Mesangial cell (primary cell): Measurements from ENCODE around the gene GTF3C1. TPM values are rescaled to one million over a fixed set of nuclear protein-coding genes. Genes with fewer than 3 reads are reported as not detected.

Source experiments
- total RNA-seq: library from RNA; depleted of rRNA; stranded (reverse); fragments of >200 nt; gene quantifications from 2 replicates; pipeline ENCODE4 v1.2.3, GENCODE V29; 2015

The GTF3C1 gene, protein sequence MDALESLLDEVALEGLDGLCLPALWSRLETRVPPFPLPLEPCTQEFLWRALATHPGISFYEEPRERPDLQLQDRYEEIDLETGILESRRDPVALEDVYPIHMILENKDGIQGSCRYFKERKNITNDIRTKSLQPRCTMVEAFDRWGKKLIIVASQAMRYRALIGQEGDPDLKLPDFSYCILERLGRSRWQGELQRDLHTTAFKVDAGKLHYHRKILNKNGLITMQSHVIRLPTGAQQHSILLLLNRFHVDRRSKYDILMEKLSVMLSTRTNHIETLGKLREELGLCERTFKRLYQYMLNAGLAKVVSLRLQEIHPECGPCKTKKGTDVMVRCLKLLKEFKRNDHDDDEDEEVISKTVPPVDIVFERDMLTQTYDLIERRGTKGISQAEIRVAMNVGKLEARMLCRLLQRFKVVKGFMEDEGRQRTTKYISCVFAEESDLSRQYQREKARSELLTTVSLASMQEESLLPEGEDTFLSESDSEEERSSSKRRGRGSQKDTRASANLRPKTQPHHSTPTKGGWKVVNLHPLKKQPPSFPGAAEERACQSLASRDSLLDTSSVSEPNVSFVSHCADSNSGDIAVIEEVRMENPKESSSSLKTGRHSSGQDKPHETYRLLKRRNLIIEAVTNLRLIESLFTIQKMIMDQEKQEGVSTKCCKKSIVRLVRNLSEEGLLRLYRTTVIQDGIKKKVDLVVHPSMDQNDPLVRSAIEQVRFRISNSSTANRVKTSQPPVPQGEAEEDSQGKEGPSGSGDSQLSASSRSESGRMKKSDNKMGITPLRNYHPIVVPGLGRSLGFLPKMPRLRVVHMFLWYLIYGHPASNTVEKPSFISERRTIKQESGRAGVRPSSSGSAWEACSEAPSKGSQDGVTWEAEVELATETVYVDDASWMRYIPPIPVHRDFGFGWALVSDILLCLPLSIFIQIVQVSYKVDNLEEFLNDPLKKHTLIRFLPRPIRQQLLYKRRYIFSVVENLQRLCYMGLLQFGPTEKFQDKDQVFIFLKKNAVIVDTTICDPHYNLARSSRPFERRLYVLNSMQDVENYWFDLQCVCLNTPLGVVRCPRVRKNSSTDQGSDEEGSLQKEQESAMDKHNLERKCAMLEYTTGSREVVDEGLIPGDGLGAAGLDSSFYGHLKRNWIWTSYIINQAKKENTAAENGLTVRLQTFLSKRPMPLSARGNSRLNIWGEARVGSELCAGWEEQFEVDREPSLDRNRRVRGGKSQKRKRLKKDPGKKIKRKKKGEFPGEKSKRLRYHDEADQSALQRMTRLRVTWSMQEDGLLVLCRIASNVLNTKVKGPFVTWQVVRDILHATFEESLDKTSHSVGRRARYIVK (N-terminal part only)
- 90.4 and 93.2 TPM in 2 replicates for total RNA-seq

DNA sequence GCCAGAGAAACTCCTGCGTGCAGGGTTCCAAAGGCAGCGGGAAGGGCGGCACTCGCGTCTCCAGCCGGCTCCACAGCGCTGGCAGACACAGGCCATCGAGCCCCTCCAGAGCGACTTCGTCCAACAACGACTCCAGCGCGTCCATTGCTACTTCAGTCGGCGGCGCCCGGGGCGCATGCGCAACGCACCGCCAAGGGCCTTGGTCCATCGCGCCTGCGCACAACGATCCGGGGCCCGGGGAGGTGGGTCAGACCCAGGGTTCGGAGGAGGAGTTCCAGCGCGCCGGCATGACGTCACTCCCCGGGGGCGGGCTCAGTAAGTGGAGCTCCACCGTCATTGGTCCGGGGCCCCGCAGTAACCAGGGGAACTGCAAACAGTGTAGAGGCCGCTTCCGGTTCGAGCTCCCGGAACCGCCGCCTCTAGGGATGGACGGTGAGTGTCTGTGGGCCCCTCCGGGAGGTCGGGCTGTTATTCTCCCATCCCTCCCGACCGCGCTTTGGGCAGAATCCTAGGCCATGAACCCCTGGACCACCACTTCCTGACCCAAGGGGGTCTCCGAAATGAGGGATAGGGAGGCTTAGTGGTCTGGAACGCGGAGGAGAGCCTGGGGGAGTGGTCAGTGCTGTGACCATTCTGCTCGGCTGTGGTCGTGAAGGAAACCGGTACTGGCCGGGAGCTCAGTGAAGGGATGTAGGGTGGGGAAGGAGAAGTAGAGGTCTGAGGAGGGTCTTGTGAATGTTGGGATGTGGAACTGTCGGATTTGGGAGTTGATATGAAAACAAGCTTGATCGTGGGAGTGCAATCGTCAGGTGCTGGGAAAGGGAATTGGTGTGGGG, at the start of gene GTF3C1, which contains the start of gene KATNIP:
GTF3C1 (minus strand) TSS at position 168 of the 836 bp plus-strand sequence; CDS start at position 145, 23 bp downstream.
KATNIP (plus strand) TSS at position 399 of the 836 bp plus-strand sequence; CDS start at position 426, 27 bp downstream.

Other genes starting within 250 kb of the GTF3C1 start
- 17.6 and 25.0 TPM in 2 replicates for gene IL4R, start 235.9 kb downstream of the GTF3C1 start, total RNA-seq
- gene IL21R, start 147.7 kb downstream of the GTF3C1 start, total RNA-seq = 2.8 and 3.9 TPM in 2 replicates
- gene KATNIP, start 231 bp upstream of the GTF3C1 start, total RNA-seq = 12.7 and 24.3 TPM in 2 replicates